ENCODE results near the gene CLMP.

DNA sequence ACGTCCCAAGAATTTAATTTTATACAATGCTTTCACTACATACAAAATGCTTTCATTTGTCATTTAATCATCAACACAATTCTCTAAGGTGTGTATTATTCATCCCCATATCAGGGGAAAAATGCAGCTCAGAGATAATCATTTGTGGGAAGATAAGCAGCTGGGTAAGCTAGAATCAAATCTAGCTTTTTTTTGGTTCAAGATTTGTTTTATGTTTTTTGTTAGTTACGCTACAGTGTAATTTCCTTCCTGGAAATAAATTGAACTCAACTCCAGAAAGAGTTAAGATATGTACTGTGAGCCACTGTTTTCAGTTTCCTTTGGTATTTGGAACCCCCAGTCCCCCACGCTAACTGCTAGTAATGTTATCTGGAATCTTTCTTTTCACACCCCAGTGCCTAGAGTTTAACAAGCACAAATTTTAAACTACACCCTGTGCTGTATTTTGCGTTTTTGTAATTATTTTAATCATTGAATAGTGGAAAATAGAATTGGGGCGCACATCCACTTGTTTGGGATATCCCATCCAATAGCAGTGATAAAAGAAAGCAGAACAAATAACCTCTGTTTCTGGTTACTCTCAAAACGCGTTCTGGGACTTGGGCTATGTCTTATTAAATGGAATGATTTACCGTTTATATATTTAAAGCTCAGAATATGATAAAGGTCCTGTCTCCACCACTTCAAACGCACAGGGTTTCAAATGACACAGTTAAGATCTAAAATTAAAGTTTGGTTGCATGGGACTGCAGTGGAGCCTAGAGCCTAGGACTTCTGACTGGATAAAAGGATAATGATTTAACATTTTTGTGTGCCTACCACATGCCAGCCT, 131.0 kb downstream of the CLMP start:
- no peak for TF ChIP-seq GATA2 (IDR thresholded peaks at IDR 0.05; ENCODE audit: low read depth, low read length)
- TF ChIP-seq GATA3 (IDR thresholded peaks at IDR 0.05; ENCODE audit: low read depth, low read length) = no peak

Measured in SH-SY5Y (cell line).